Measurements from ENCODE around the gene ITLN1. TPM values are rescaled to one million over a fixed set of nuclear protein-coding genes. Genes with fewer than 3 reads are reported as not detected.

ITLN1 gene
- polyA plus RNA-seq, 3 donors: 1.4 to 5.1 (median 2.7) TPM

Other genes with a start within 250 kb of the ITLN1 start
- under 1 TPM in 2 of 3 donors, not detected in 1; 0.13 TPM for gene SLAMF1, start 238.1 kb downstream of the ITLN1 start, polyA plus RNA-seq (ENCODE audit: insufficient read length in 3 of 3)
- gene CD48, start 173.4 kb downstream of the ITLN1 start, polyA plus RNA-seq (ENCODE audit: insufficient read length in 3 of 3): 1 to 10 TPM; 1.3 to 1.5 (median 1.5) TPM
- under 1 TPM; 0.30 to 0.43 (median 0.36) TPM for gene SLAMF7, start 145.9 kb downstream of the ITLN1 start, polyA plus RNA-seq (ENCODE audit: insufficient read length in 3 of 3)
- under 1 TPM; 0.07 to 0.20 (median 0.14) TPM for gene LY9, start 89.0 kb downstream of the ITLN1 start, polyA plus RNA-seq (ENCODE audit: insufficient read length in 3 of 3)
- gene CD244, start 22.3 kb downstream of the ITLN1 start, polyA plus RNA-seq (ENCODE audit: insufficient read length in 3 of 3): under 1 TPM; 0.22 to 0.43 (median 0.23) TPM
- gene ITLN2, start 69.6 kb upstream of the ITLN1 start, polyA plus RNA-seq (ENCODE audit: insufficient read length in 3 of 3): under 1 TPM in 1 of 3 donors, not detected in 2; 0.10 TPM
- 100 to 1,000 TPM in 1 of 3 donors, 10 to 100 TPM in 2; 79.3 to 103 (median 89.2) TPM for gene F11R, start 136.0 kb upstream of the ITLN1 start, polyA plus RNA-seq (ENCODE audit: insufficient read length in 3 of 3)
- gene TSTD1, start 153.8 kb upstream of the ITLN1 start, polyA plus RNA-seq (ENCODE audit: insufficient read length in 3 of 3): 10 to 100 TPM; 61.6 to 79.0 (median 67.7) TPM
- 10 to 100 TPM; 59.2 to 64.1 (median 63.6) TPM for gene USF1, start 160.8 kb upstream of the ITLN1 start, polyA plus RNA-seq (ENCODE audit: insufficient read length in 3 of 3)
- 1 to 10 TPM; 1.9 to 2.8 (median 2.4) TPM for gene ARHGAP30, start 184.7 kb upstream of the ITLN1 start, polyA plus RNA-seq (ENCODE audit: insufficient read length in 3 of 3)
- 1 to 10 TPM; 3.9 to 4.8 (median 4.4) TPM for gene NECTIN4, start 204.4 kb upstream of the ITLN1 start, polyA plus RNA-seq (ENCODE audit: insufficient read length in 3 of 3)
- gene KLHDC9, start 213.2 kb upstream of the ITLN1 start, polyA plus RNA-seq (ENCODE audit: insufficient read length in 3 of 3): 10 to 100 TPM; 17.1 to 20.3 (median 19.0) TPM
- gene PFDN2, start 232.9 kb upstream of the ITLN1 start, polyA plus RNA-seq (ENCODE audit: insufficient read length in 3 of 3): 10 to 100 TPM; 68.8 to 96.1 (median 69.5) TPM
- 10 to 100 TPM; 51.9 to 57.2 (median 55.1) TPM for gene NIT1, start 232.9 kb upstream of the ITLN1 start, polyA plus RNA-seq (ENCODE audit: insufficient read length in 3 of 3)
- 10 to 100 TPM; 50.3 to 58.0 (median 57.8) TPM for gene DEDD, start 247.5 kb upstream of the ITLN1 start, polyA plus RNA-seq (ENCODE audit: insufficient read length in 3 of 3)